GM12878 (cell line): ENCODE data around the gene AGAP1.

Experiments used
- BHLHE40 ChIP-seq, 2 experiments: fragments of 450-650 bp in 1 of 2; IDR thresholded peaks; 2 replicates each; pipeline ENCODE4 v1.6.1; 2011 to 2017; ENCODE audit warnings: low read depth in 2 of 2, borderline replicate concordance in 1 of 2, improper control_type of control experiment in 1 of 2, low read length in 1 of 2, mild to moderate bottlenecking in 1 of 2
- CTCF ChIP-seq, 3 experiments: IDR thresholded peaks in 2 of 3; conservative IDR thresholded peaks in 1 of 3; 2 replicates each; pipeline ENCODE4 v1.5.1; 2011; ENCODE audit warnings: low read depth in 3 of 3, low read length in 3 of 3, mild to moderate bottlenecking in 3 of 3, control low read depth in 2 of 3, moderate library complexity in 2 of 3, inconsistent platforms in 1 of 3, mixed read lengths in 1 of 3; ENCODE audit not compliant: control insufficient read depth in 2 of 3, insufficient read depth in 1 of 3; ENCODE audit errors: extremely low read depth in 1 of 3
- JUND ChIP-seq: IDR thresholded peaks from 2 replicates; pipeline ENCODE4 v1.6.1; 2012; ENCODE audit warnings: low read depth, mild to moderate bottlenecking, low read length, improper control_type of control experiment, moderate library complexity
- POLR2A ChIP-seq: IDR thresholded peaks from 2 replicates; pipeline ENCODE4 v1.6.1; 2011; ENCODE audit warnings: low read depth, mild to moderate bottlenecking, low read length
- TBL1XR1 ChIP-seq: IDR thresholded peaks from 2 replicates; pipeline ENCODE4 v1.6.1; 2012; ENCODE audit warnings: low read depth, low read length, improper control_type of control experiment
- USF2 ChIP-seq: IDR thresholded peaks from 2 replicates; pipeline ENCODE4 v1.6.1; 2011; ENCODE audit warnings: low read depth, low read length, improper control_type of control experiment, borderline replicate concordance

GRCh38 chr2:235860111-235860510, 366.3 kb downstream of the AGAP1 start:
- TF ChIP-seq CTCF (IDR thresholded peaks at IDR 0.05 in 2 of 3, conservative IDR thresholded peaks at IDR 0.05 in 1 of 3; ENCODE audit: control insufficient read depth in 2 of 3, extremely low read depth in 1 of 3, insufficient read depth in 1 of 3, low read depth in 3 of 3, low read length in 3 of 3) = no peak
- no peak for TF ChIP-seq TBL1XR1
- TF ChIP-seq JUND = no peak
- no peak for TF ChIP-seq BHLHE40 (IDR thresholded peaks at IDR 0.05; ENCODE audit: borderline replicate concordance in 1 of 2, low read depth in 2 of 2, low read length in 1 of 2)
- no peak for TF ChIP-seq POLR2A
- TF ChIP-seq USF2 = no peak
